ENCODE data around the gene KAZN.

DNA sequence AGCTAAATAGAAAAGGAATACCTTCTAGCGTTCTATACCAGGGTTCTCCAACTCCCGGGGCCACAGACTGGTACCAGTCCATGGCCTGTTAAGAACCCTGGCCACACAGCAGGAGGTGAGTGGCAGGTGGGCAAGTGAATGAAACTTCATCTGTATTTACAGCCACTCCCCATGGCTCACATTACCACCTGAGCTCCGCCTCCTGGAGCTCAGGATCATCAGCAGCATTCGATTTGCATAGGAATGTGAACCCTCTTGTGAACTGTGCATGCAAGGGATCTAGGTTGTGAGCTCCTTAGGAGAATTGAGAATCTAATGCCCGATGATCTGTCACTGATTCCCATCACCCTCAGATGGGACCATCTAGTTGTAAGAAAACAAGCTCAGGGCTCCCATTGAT is 107.3 kb downstream of the KAZN start:
- TF ChIP-seq POLR2A (IDR thresholded peaks at IDR 0.05): no peak
- no peak for TF ChIP-seq POLR2AphosphoS5 (IDR thresholded peaks at IDR 0.05)
- TF ChIP-seq, protein P1, sequence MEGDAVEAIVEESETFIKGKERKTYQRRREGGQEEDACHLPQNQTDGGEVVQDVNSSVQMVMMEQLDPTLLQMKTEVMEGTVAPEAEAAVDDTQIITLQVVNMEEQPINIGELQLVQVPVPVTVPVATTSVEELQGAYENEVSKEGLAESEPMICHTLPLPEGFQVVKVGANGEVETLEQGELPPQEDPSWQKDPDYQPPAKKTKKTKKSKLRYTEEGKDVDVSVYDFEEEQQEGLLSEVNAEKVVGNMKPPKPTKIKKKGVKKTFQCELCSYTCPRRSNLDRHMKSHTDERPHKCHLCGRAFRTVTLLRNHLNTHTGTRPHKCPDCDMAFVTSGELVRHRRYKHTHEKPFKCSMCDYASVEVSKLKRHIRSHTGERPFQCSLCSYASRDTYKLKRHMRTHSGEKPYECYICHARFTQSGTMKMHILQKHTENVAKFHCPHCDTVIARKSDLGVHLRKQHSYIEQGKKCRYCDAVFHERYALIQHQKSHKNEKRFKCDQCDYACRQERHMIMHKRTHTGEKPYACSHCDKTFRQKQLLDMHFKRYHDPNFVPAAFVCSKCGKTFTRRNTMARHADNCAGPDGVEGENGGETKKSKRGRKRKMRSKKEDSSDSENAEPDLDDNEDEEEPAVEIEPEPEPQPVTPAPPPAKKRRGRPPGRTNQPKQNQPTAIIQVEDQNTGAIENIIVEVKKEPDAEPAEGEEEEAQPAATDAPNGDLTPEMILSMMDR (IDR thresholded peaks at IDR 0.05 in 8 of 11, conservative IDR thresholded peaks at IDR 0.05 in 3 of 11): no peak
